SK-N-SH treated with all-trans-retinoic acid at 6 μM for 48 hours (cell line): ENCODE measurements around the gene GRIP1.

Experiments used
- ARNTL ChIP-seq: fragments of 450-650 bp; formaldehyde crosslinking; IDR thresholded peaks from 2 replicates; pipeline ENCODE4 v1.5.0; 2020; ENCODE audit warnings: low read depth, mild to moderate bottlenecking, moderate library complexity, borderline replicate concordance
- BACH2 ChIP-seq: fragments of 250-450 bp; sonication (Bioruptor Pico); IDR thresholded peaks from 2 replicates; pipeline ENCODE4 v1.9.0; 2021; ENCODE audit warnings: mild to moderate bottlenecking, borderline replicate concordance
- CREB5 ChIP-seq: fragments of 250-450 bp; sonication (Bioruptor Pico); IDR thresholded peaks from 2 replicates; pipeline ENCODE4 v1.5.1; 2020; ENCODE audit warnings: low read depth, mild to moderate bottlenecking, moderate library complexity
- CSRNP3 ChIP-seq: fragments of 250-450 bp; sonication (Bioruptor Pico); IDR thresholded peaks from 2 replicates; pipeline ENCODE4 v1.5.1; 2021; ENCODE audit warnings: mild to moderate bottlenecking, moderate library complexity
- PATZ1 ChIP-seq: fragments of 250-450 bp; sonication (Bioruptor Pico); IDR thresholded peaks from 2 replicates; pipeline ENCODE4 v1.8.0; 2020; ENCODE audit warnings: mild to moderate bottlenecking, moderate library complexity, borderline replicate concordance
- PPARA ChIP-seq: fragments of 250-450 bp; sonication (Bioruptor Pico); IDR thresholded peaks from 2 replicates; pipeline ENCODE4 v1.5.0; 2020; ENCODE audit warnings: mild to moderate bottlenecking, borderline replicate concordance
- RARB ChIP-seq: fragments of 250-450 bp; sonication (Bioruptor Pico); IDR thresholded peaks from 2 replicates; pipeline ENCODE4 v1.8.0; 2021; ENCODE audit warnings: mild to moderate bottlenecking, moderate library complexity
- TSHZ2 ChIP-seq: fragments of 250-450 bp; sonication (Bioruptor Pico); IDR thresholded peaks from 2 replicates; pipeline ENCODE4 v1.5.0; 2020; ENCODE audit warnings: mild to moderate bottlenecking, moderate library complexity
- ZC3H10 ChIP-seq: fragments of 250-450 bp; sonication (Bioruptor Pico); IDR thresholded peaks from 2 replicates; pipeline ENCODE4 v1.5.1; 2021; ENCODE audit warnings: mild to moderate bottlenecking, moderate library complexity
- ZFP30 ChIP-seq: fragments of 450-650 bp; formaldehyde crosslinking; IDR thresholded peaks from 2 replicates; pipeline ENCODE4 v1.5.0; 2022; ENCODE audit warnings: mild to moderate bottlenecking, moderate library complexity
- ZNF8 ChIP-seq: fragments of 450-650 bp; formaldehyde crosslinking; IDR thresholded peaks from 2 replicates; pipeline ENCODE4 v1.5.0; 2020; ENCODE audit warnings: mild to moderate bottlenecking, moderate library complexity

- no peak for TF ChIP-seq ZFP30 (CRISPR knock-in tag)
- TF ChIP-seq ZC3H10: no peak
- TF ChIP-seq ARNTL (CRISPR knock-in tag): no peak
- no peak for TF ChIP-seq PATZ1 (CRISPR knock-in tag)
- no peak for TF ChIP-seq PPARA
- no peak for TF ChIP-seq CREB5 (CRISPR knock-in tag)
- no peak for TF ChIP-seq RARB (CRISPR knock-in tag)
- no peak for TF ChIP-seq CSRNP3
- no peak for TF ChIP-seq ZNF8
- no peak for TF ChIP-seq TSHZ2 (CRISPR knock-in tag)
- no peak for TF ChIP-seq BACH2
Measured at GRCh38 chr12:66312189-66312588, 366.7 kb downstream of the GRIP1 start.
